GM13976 (cell line): ENCODE data around the gene MARCHF11.

Experiments used
- DNase-seq: peaks from one replicate; pipeline ENCODE4 v3.0.0; 2012; ENCODE audit warnings: low spot score
- CTCF ChIP-seq: IDR thresholded peaks from 2 replicates; pipeline ENCODE4 v1.5.1; 2012; ENCODE audit warnings: borderline replicate concordance, mild to moderate bottlenecking; ENCODE audit not compliant: insufficient read depth; ENCODE audit errors: extremely low read depth, missing control alignments, control extremely low read depth
- in situ Hi-C: fragments of 300-500 bp; cut with MboI; formaldehyde crosslinking; loops from one replicate; pipeline ENCODE4 v1.12.0; 2022; ENCODE audit warnings: low sequenced_read_pairs, mixed read lengths, inconsistent platforms; ENCODE audit not compliant: unreplicated experiment

MARCHF11 gene

GRCh38 chr5:16028708-16029107 is 150.9 kb downstream of the MARCHF11 start:
- no peak for TF ChIP-seq CTCF
- DNase-seq: no peak
- in situ Hi-C loops: no loop called here

- no peak for DNase-seq
- in situ Hi-C loops: no loop called here
- TF ChIP-seq CTCF: no peak
Measured at GRCh38 chr5:16025681-16026080, 153.9 kb downstream of the MARCHF11 start.

GRCh38 chr5:16018970-16019369 is 160.6 kb downstream of the MARCHF11 start:
- TF ChIP-seq CTCF: no peak
- in situ Hi-C loops: no loop called here
- DNase-seq: no peak

GRCh38 chr5:16017720-16018119 is 161.9 kb downstream of the MARCHF11 start:
- in situ Hi-C loops: no loop called here
- TF ChIP-seq CTCF: no peak

More at GRCh38 chr5:16017720-16018119, 161.9 kb downstream of the MARCHF11 start:
- no peak for DNase-seq
